Dendritic cell treated with granulocyte-macrophage colony-stimulating factor and Interleukin-4, amounts not matched to agents 40 ng/mL and 50 ng/mL, for 4 days (primary cell): Measurements from ENCODE around the gene HTR6.
"Not testable (repeated sequence)": the region's sequence is repeated elsewhere in the genome, so short reads cannot be mapped to it uniquely, and the experiment has no call there.

Experiments
- H3K27ac Mint-ChIP-seq: one replicate; pipeline ENCODE4 v1.8.0; 2022; ENCODE audit warnings: mild to moderate bottlenecking, mixed read lengths
- H3K27me3 Mint-ChIP-seq: one replicate; pipeline ENCODE4 v1.8.0; 2022; ENCODE audit warnings: mild to moderate bottlenecking, mixed read lengths
- H3K36me3 Mint-ChIP-seq: one replicate; pipeline ENCODE4 v1.8.0; 2022; ENCODE audit warnings: low read depth, mixed read lengths
- H3K4me1 Mint-ChIP-seq: one replicate; pipeline ENCODE4 v1.8.0; 2022; ENCODE audit warnings: low read depth, mixed read lengths
- H3K4me3 Mint-ChIP-seq: one replicate; pipeline ENCODE4 v1.8.0; 2022; ENCODE audit warnings: mild to moderate bottlenecking, moderate library complexity, mixed read lengths
- H3K9me3 Mint-ChIP-seq: one replicate; pipeline ENCODE4 v1.8.0; 2022; ENCODE audit warnings: mixed read lengths
- intact Hi-C: fragments of 100-400 bp; cut with micrococcal nuclease; formaldehyde crosslinking; loops from one replicate; pipeline ENCODE4 v1.15.0; 2022

Gene HTR6

DNA sequence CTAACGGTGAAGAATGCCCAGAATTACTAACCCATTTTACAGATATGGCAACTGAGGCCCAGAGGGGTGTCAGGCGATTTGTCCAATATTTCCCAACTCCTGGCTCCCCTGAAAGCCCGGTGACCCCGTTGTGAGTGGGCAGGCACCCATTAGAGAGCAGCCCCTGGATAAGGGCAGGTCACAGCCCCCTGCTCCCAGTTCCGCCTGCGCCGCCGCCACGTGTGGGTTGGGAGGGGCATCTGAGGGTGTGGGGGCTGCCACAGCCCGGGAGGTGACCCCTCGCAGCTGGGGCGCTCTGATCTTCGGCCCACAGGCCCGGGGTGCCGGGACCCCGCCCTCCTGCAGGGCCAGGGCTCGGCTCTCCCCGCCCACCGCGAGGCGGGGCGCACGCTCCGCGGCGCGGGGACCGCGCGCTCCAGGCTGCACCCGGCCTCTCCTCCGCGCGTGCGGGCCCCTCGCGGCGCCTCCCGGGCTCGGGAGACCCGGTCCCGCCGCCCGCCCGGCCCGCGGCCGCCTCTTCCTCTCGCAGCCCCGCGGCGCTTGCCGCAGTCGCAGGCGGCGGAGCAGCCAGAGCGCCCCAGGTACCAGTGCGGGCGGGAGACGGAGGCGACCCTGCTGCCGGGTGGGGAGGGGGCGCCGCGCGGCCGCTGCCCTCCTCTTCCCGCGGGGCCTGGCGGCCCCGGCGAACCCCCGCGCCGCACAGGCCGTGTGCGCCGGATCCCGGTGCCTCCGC is at the start of gene HTR6:
HTR6 (plus strand) TSS at position 423 of the 733 bp plus-strand sequence. CDS start 879 bp downstream, outside the sequence.
- H3K27me3 Mint-ChIP-seq = peaks cover 81% of the 10 kb centered on the region
- no peaks in the 10 kb centered on the region for H3K9me3 Mint-ChIP-seq
- H3K36me3 Mint-ChIP-seq = no peaks in the 10 kb centered on the region
- peaks cover 3% of the 10 kb centered on the region for H3K4me1 Mint-ChIP-seq
- no peak within 1 kb of the TSS for H3K4me3 Mint-ChIP-seq
- intact Hi-C loops = no loop called here
- H3K27ac Mint-ChIP-seq = no peak within 1 kb of the TSS

DNA sequence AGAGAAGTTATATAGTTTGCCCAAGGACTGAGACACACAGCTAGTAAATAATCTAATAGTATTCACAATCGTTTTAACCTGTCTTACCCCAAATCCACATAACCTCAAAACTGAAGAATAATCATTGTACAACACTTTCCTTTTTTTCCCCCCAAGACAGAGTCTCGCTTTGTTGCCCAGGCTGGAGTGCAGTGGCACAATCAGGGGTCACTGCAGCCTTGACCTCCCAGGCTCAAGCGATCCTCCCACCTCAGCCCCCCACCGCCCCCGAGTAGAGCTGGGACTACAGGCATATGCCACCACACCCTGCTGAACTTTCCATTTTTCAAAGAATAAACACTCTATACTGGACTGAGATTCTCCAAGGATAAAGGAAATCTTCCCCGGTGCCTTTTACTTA is 49.2 kb upstream of the HTR6 start:
- Mint-ChIP-seq H3K4me1 (peaks cover 16% of the 10 kb centered on the region), H3K27ac (no peak overlapping the region)
- intact Hi-C loops = no loop called here

DNA sequence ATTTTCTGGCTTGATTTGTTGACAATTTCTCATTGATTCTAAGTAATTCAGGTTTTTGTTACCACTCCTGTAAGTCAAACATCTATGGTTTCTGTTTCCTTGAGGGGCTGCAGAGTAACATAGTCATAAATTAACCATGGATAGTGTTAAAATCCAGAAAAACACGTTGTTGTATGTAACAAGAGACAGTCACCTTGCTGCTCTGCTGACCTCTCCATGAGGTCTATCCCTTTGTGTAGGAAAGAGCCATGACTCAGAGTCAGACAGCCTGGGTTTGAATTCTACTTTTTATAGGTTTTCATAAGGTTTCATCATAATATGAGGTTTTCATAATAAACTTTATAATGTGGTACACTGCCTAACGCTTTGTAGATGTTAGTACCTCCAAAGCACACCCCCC is 48.2 kb upstream of the HTR6 start:
- intact Hi-C loops = no loop called here
- Mint-ChIP-seq H3K27ac (no peak overlapping the region), H3K27me3 (no peaks in the 10 kb centered on the region), H3K4me3 (no peak overlapping the region), H3K4me1 (peaks cover 16% of the 10 kb centered on the region), H3K36me3 (peaks cover 48% of the 10 kb centered on the region), H3K9me3 (no peaks in the 10 kb centered on the region)

More for the DNA sequence above, 49.2 kb upstream of the HTR6 start:
- Mint-ChIP-seq H3K36me3 (peaks cover 42% of the 10 kb centered on the region), H3K27me3 (no peaks in the 10 kb centered on the region), H3K4me3 (no peak overlapping the region), H3K9me3 (no peaks in the 10 kb centered on the region)

DNA sequence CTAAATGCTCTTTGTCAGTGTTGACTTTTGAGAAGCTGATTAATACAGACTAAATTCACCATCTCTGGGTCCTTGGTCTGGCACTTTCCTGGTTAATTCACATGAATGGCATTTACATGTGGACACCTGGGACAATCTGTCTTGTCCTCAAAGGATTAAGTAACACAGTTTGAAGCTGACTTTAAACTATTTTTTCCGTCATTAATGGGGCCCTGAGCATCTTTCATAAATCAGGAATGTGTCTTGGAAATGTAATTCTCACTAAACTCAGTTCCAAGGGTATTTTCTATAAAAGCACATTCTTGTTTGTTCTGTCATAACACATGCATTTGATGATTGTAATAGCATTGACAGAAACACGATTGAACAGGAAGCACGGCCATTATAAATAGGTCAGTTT is 47.3 kb upstream of the HTR6 start:
- Mint-ChIP-seq H3K27me3 (no peaks in the 10 kb centered on the region), H3K4me3 (no peak overlapping the region), H3K36me3 (peaks cover 52% of the 10 kb centered on the region), H3K27ac (no peak overlapping the region), H3K4me1 (peaks cover 16% of the 10 kb centered on the region), H3K9me3 (no peaks in the 10 kb centered on the region)
- intact Hi-C loops = no loop called here

DNA sequence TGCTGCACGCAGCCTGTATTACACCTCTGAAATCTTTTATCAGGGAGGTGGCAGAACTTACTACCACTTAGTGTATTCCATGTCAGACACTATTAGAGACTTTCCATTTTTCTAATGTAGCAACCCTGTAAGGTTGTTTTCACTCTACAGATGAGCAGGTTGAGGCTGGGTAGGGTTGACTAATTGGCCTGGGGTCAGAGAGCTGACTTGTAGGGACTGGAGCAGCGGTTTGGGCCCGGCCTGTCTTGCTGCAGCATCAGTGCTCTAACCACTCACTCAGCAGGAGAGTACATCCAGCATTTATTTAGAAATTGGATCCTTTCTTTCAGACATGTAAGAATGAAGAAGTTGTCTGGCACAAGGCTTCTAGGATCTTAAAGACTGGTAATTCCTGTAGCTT is 46.2 kb upstream of the HTR6 start:
- no peaks in the 10 kb centered on the region for H3K27me3 Mint-ChIP-seq
- H3K9me3 Mint-ChIP-seq = no peaks in the 10 kb centered on the region
- peaks cover 55% of the 10 kb centered on the region for H3K36me3 Mint-ChIP-seq
- H3K4me1 Mint-ChIP-seq = peaks cover 7% of the 10 kb centered on the region
- H3K27ac Mint-ChIP-seq = no peak overlapping the region
- H3K4me3 Mint-ChIP-seq = no peak overlapping the region
- intact Hi-C loops = no loop called here

DNA sequence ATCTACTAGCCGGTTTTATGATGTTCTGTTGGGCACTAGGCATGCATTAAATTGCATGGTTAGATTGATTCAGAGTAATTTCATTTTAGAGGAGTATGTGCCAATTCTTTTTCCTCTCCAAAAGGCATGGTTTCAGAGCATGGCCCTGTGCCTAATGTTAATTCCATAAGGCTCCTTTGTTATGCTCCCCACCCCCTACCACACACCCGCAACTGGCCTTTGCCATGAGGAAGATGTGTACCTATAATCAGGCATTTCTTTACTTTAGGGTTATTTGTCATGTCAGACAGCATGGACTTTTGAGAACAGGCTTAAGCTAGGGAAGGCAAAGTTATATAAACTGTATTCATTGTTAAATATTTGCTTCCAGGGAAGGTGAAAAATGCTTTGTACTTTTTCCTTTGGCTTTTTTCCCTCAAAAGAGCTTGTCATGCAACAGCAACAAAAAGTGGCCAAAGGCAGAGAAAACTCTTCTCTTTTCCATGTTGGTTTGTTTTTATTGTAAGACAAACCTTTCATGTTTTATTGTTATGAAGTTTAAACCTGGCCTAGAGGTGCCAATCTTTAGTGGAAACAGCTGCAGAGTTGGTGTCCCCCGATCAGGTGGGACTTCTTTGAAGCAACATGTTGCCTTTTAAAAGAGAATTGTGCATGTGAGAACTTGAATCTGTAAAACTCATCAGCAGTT is 44.8 kb upstream of the HTR6 start:
- Mint-ChIP-seq H3K27me3 (no peaks in the 10 kb centered on the region), H3K9me3 (no peaks in the 10 kb centered on the region), H3K36me3 (peaks cover 57% of the 10 kb centered on the region), H3K4me3 (no peak overlapping the region), H3K4me1 (peaks cover 5% of the 10 kb centered on the region), H3K27ac (no peak overlapping the region)
- intact Hi-C loops = no loop called here

DNA sequence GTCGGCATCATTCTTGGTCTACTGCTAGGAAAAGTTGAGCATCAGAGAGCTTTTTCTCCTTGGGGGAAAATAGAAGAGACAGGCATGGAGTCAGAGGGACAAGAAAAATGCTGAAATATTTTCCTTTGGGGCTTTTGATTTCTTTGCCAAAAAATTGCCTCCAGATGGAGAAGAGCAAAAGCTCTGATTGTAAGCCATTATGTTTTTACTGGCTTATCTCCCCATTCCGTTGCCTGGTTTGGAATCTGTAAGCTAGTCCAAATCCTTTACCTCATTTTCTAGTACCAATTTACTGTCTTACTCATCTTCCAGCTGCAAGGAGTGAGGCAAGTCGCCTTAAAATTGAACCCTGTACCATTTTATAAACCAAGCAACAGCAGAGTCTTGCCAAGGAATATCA is 43.9 kb upstream of the HTR6 start:
- peaks cover 57% of the 10 kb centered on the region for H3K36me3 Mint-ChIP-seq
- H3K27ac Mint-ChIP-seq = no peak overlapping the region
- H3K9me3 Mint-ChIP-seq = no peaks in the 10 kb centered on the region
- H3K4me1 Mint-ChIP-seq = peaks cover 5% of the 10 kb centered on the region
- H3K4me3 Mint-ChIP-seq = no peak overlapping the region
- intact Hi-C loops = no loop called here
- H3K27me3 Mint-ChIP-seq = no peaks in the 10 kb centered on the region

DNA sequence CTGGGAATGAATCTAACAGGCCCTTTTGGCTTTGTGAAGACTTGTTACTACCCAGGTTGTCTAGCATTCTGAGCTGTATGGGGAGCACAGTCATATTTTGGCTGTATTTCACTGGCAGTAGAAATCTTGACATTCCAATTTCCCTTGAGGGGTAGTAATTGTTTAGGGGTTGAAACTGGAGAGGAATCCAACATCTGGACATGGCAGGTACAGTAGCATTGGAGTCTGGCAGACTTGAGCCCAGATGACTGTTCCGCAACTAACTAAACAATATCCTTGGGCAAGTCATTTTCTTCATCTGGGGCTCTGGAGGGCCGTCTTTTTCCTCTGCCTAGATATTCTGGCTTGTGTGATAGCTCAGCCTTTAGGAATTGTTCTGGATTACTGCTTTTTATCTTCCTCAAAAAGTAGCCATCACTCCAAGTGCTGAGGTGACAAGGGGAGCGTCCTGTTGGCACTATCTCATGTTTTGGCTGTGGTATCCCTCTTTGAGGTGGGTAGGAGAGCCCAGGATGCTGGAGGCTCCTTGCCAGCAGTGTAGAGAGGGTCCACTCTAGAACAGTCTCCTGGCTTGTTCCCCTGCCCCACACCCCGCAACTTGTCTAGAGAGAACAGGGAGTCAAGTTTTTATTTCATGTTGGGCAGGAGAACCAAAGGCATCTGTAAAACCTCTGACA is 43.3 kb upstream of the HTR6 start:
- Mint-ChIP-seq H3K9me3 (no peaks in the 10 kb centered on the region), H3K4me3 (no peak overlapping the region), H3K36me3 (peaks cover 57% of the 10 kb centered on the region), H3K27ac (no peak overlapping the region), H3K4me1 (peaks cover 5% of the 10 kb centered on the region), H3K27me3 (no peaks in the 10 kb centered on the region)
- intact Hi-C loops = no loop called here

DNA sequence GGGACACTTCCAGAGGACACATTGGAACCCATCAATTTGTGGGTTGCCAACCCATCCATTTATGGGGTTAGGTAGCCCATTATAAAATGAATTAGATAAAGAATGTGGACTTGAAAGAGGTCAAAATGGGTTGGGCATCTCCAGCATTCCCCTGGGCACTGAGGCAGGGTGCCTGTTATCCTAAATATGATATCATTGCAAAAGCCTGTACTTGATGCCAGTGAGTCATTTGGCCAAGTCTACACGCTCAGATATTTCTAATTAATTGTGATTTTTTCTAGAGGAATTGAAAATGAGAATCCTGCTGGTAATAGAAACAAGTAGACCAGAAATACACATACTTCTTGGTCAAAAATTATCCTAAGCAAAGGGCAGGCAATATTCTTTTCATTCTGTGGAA is 42.5 kb upstream of the HTR6 start:
- Mint-ChIP-seq H3K36me3 (peaks cover 57% of the 10 kb centered on the region), H3K27me3 (no peaks in the 10 kb centered on the region), H3K4me3 (no peak overlapping the region), H3K27ac (no peak overlapping the region), H3K9me3 (no peaks in the 10 kb centered on the region), H3K4me1 (peaks cover 5% of the 10 kb centered on the region)
- intact Hi-C loops = no loop called here

DNA sequence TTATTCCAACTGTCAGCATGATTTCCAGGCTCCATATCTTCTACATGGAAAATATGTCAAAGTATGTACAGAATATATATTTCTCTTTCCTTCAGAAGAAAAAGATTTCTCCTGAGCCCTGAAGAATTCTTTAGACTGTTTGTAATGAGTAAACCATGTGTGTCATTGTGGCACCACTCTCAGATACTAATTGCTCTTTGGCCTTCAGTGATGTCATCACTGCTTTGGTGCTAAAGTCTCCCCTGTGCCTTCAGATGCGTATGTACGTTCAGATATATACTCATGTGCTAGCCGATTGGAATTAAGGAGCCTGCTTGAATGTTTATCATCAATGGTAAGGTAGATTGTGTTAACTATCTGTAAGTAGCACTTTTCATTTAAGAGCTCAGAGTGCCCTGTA is 41.2 kb upstream of the HTR6 start:
- Mint-ChIP-seq H3K27ac (no peak overlapping the region), H3K9me3 (no peaks in the 10 kb centered on the region), H3K4me1 (peaks cover 2% of the 10 kb centered on the region), H3K36me3 (peaks cover 68% of the 10 kb centered on the region), H3K27me3 (no peaks in the 10 kb centered on the region), H3K4me3 (no peak overlapping the region)
- intact Hi-C loops = no loop called here

DNA sequence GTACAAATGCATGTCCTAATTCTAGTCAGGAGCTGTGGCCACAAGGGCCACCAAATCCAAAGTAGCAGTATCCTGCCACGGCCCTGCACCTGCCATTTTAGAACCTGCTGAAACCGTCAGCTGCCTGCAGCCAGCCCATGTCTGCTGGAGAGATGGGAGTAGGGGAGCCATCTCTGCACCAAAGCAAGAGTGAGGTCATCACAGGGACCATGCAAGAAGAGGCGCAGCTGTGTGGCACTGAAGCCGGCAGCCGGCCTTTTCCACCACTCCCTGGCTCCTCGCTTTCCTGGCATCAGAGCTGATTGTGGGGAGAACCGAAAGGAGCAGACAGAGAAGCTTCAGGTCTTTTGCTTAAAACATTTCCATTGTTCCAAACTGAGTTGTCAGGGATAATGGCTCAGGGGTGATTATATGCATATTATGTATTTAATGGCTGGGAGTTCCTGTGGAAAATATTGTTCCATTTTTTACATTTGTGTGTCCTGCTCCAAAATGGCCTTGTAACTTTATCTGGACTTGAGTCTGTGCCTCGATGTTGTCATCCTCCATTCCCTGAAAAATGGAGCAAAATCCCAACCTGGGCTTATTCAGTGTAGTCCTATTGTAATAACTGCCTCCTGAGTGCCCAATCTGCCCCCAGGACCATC is 39.3 kb upstream of the HTR6 start:
- H3K9me3 Mint-ChIP-seq = no peaks in the 10 kb centered on the region
- peaks cover 83% of the 10 kb centered on the region for H3K36me3 Mint-ChIP-seq
- intact Hi-C loops = no loop called here
- H3K27me3 Mint-ChIP-seq = no peaks in the 10 kb centered on the region
- no peak overlapping the region for H3K27ac Mint-ChIP-seq
- no peak overlapping the region for H3K4me3 Mint-ChIP-seq
- H3K4me1 Mint-ChIP-seq = no peaks in the 10 kb centered on the region

DNA sequence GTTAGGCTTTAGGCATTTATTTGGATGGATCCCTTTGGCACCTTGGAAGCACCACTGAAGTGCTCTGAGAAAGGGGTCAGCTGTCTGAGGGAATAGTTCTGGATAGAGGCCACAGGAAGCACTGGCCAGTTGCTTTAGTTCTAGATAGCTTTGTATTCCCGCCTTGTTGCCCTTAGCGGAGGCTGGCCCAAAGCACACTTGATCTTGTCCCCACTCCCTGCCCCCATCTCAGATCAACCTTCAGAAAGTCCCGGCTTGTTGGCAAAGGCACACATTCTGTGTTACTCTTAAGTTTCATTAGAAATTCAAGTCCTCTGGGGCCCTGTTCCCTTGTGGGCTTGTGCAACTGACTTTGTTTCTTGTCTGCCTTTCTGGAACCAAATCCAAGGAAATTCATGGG is 35.8 kb upstream of the HTR6 start:
- no peaks in the 10 kb centered on the region for H3K27me3 Mint-ChIP-seq
- no peaks in the 10 kb centered on the region for H3K9me3 Mint-ChIP-seq
- H3K27ac Mint-ChIP-seq = no peak overlapping the region
- H3K4me3 Mint-ChIP-seq = no peak overlapping the region
- H3K36me3 Mint-ChIP-seq = peaks cover 62% of the 10 kb centered on the region
- H3K4me1 Mint-ChIP-seq = no peaks in the 10 kb centered on the region
- intact Hi-C loops = no loop called here

DNA sequence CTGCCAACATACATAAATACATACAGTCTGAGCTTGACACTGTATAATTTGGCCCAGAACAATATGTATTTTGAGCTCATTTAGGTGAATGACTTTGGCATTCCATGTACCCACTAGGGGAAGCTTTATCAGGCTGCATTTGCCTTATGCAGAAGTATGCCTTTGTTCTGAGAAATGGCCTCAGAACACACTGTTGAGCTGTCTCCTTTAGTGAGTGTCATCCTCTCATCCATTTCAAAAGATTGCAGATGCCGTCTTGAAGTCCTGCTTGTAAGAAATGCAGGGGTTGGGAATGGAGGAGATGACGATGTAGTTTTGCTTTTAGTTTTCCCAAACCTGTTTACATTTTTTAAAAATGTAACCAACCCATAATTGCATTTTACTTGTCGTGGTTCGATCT is 35.3 kb upstream of the HTR6 start:
- peaks cover 57% of the 10 kb centered on the region for H3K36me3 Mint-ChIP-seq
- H3K4me3 Mint-ChIP-seq = no peak overlapping the region
- H3K9me3 Mint-ChIP-seq = no peaks in the 10 kb centered on the region
- intact Hi-C loops = no loop called here
- no peak overlapping the region for H3K27ac Mint-ChIP-seq
- H3K4me1 Mint-ChIP-seq = no peaks in the 10 kb centered on the region
- no peaks in the 10 kb centered on the region for H3K27me3 Mint-ChIP-seq

DNA sequence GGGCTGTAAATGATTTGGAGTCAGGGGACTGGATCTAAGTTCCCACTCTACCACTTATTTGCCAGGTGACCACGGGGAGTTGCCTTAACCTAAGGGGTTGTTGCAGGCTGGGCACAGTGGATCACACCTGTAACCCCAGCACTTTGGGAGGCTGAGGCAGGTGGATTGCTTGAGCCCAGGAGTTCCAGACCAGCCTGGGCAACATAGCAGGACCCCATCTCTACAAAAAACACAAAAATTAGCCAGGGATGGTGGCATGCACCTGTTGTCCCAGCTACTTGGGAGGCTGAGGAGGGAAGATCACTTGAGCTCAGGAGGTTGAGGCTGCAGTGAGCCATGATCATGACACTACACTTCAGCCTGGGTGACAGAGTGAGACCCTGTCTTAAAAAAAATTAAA is 34.5 kb upstream of the HTR6 start:
- H3K27me3 Mint-ChIP-seq, H3K4me3 Mint-ChIP-seq, H3K9me3 Mint-ChIP-seq, intact Hi-C loops, H3K4me1 Mint-ChIP-seq, H3K27ac Mint-ChIP-seq: not testable (repeated sequence)
- H3K36me3 Mint-ChIP-seq = peaks cover 49% of the 10 kb centered on the region
